T-helper 2 cell treated with Interferon-gamma antibody and Interleukin-4, amounts not matched to agents 100 ng/mL and 5 ng/mL, for 36 hours (primary cell): ENCODE measurements around the gene MACROD2. TPM values are rescaled to one million over a fixed set of nuclear protein-coding genes. Genes with fewer than 3 reads are reported as not detected.

ENCODE experiments used
- intact Hi-C: fragments of 100-400 bp; cut with micrococcal nuclease; formaldehyde crosslinking; loops from one replicate; pipeline ENCODE4 v1.15.1; 2023
- total RNA-seq: library from RNA; stranded (reverse); gene quantifications from 2 replicates; pipeline ENCODE4 v1.2.3, GENCODE V29; 2022

MACROD2 gene
- total RNA-seq, 1 donor from 2014 or later, result not detected

- intact Hi-C loops, result no loop called here
Observed at GRCh38 chr20:14637441-14637840, 642.1 kb downstream of the MACROD2 start.

GRCh38 chr20:14643146-14643545 lies 647.8 kb downstream of the MACROD2 start:
- intact Hi-C loops, result no loop called here

- intact Hi-C loops, result no loop called here
Observed at GRCh38 chr20:14643556-14643955, 648.2 kb downstream of the MACROD2 start.

GRCh38 chr20:14644306-14645097 lies 649.2 kb downstream of the MACROD2 start:
- intact Hi-C loops, result no loop called here

GRCh38 chr20:14647016-14647415 lies 651.7 kb downstream of the MACROD2 start:
- intact Hi-C loops, result no loop called here

GRCh38 chr20:14649662-14650061 lies 654.3 kb downstream of the MACROD2 start:
- intact Hi-C loops, result no loop called here

- intact Hi-C loops, result no loop called here
Observed at GRCh38 chr20:14657266-14658005, 662.1 kb downstream of the MACROD2 start.

GRCh38 chr20:14664101-14664500 lies 668.8 kb downstream of the MACROD2 start:
- intact Hi-C loops, result no loop called here

GRCh38 chr20:14666696-14667095 lies 671.4 kb downstream of the MACROD2 start:
- intact Hi-C loops, result no loop called here

GRCh38 chr20:14667226-14667625 lies 671.9 kb downstream of the MACROD2 start:
- intact Hi-C loops, result no loop called here

- intact Hi-C loops, result no loop called here
Observed at GRCh38 chr20:14672066-14672465, 676.8 kb downstream of the MACROD2 start.

- intact Hi-C loops, result no loop called here
Observed at GRCh38 chr20:14673164-14673563, 677.8 kb downstream of the MACROD2 start.

- intact Hi-C loops, result no loop called here
Observed at GRCh38 chr20:14677455-14677854, 682.1 kb downstream of the MACROD2 start.

- intact Hi-C loops, result no loop called here
Observed at GRCh38 chr20:14685183-14685582, 689.9 kb downstream of the MACROD2 start.

GRCh38 chr20:14687313-14687712 lies 692.0 kb downstream of the MACROD2 start:
- intact Hi-C loops, result no loop called here

GRCh38 chr20:14688005-14688404 lies 692.7 kb downstream of the MACROD2 start:
- intact Hi-C loops, result no loop called here

- intact Hi-C loops, result no loop called here
Observed at GRCh38 chr20:14691994-14692393, 696.7 kb downstream of the MACROD2 start.

GRCh38 chr20:14696478-14696877 lies 701.2 kb downstream of the MACROD2 start:
- intact Hi-C loops, result no loop called here

- intact Hi-C loops, result no loop called here
Observed at GRCh38 chr20:14696937-14697336, 701.6 kb downstream of the MACROD2 start.

- intact Hi-C loops, result no loop called here
Observed at GRCh38 chr20:14698125-14698524, 702.8 kb downstream of the MACROD2 start.

GRCh38 chr20:14698605-14699373 lies 703.5 kb downstream of the MACROD2 start:
- intact Hi-C loops, result no loop called here

- intact Hi-C loops, result no loop called here
Observed at GRCh38 chr20:14700639-14700960, 705.3 kb downstream of the MACROD2 start.
